GM19397 (cell line): ENCODE measurements around the gene SECISBP2.

Source experiments
- ATAC-seq: cut with Tn5 transposase; IDR thresholded peaks from one replicate; pipeline ENCODE4 v1.9.1; 2021; ENCODE audit warnings: mild to moderate bottlenecking, moderate library complexity; ENCODE audit not compliant: unreplicated experiment

SECISBP2 gene

GRCh38 chr9:89400403-89401116 lies 82.3 kb downstream of the SECISBP2 start:
- peak; percentile 68 for ATAC-seq

DNA sequence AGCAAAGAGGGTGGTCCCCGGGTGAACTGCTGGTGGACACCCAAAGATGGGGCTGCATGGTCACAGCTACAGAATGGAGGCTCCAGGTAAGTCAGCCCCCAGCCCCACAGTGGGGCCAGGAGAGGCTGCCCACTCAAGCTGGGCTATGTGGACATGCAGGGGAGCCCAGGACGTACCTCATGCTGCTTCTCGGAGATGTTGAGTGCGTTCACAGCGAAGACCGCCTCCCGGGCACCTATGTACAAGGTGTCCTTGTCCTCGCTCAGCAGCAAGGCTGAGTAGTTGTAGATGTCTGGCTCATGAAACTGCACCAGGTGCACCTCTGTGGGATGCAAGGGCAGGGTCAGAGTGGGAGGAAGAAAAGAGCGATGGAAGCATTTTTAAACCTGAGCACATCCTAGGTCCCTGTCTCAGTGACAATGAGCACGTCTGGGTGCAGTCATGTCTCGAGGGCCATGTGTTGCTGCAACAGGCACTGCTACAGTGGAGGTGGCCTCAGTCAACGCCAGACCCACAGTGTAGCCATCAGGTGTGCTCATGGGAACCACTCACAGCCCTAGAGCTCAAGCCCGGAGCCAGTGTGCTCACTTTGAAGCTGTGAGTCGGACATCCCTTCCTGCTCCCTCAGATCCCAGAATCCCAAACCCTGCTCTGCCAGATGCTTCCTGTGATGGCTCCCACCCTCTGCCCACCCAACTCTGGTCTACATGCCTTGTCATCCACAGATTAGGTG lies 84.6 kb downstream of the SECISBP2 start:
- no peak for ATAC-seq

DNA sequence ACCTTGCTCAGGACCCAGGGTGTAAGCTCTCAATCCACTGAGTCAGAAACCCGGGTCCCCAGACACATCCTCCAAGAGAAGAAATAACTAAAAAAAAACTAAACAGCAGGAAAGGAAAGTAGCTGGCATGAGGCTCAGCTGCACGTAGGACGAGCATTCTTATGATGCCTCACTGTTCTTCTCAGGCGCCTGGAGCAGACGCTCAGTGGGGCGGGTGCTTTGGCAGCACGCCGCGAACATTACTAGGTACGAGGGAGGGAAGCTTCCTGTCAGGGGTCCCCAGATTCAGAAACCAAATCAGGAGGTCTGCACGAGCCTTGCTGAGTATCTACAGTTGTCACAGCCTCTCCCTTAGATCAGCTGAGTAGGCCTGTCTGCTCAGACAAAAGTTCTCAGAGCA lies 85.8 kb downstream of the SECISBP2 start:
- ATAC-seq, result no peak

- ATAC-seq, result peak; percentile 46
Observed at GRCh38 chr9:89405826-89406225, 87.5 kb downstream of the SECISBP2 start.

GRCh38 chr9:89407070-89407469 lies 88.8 kb downstream of the SECISBP2 start:
- ATAC-seq, result no peak

- ATAC-seq, result no peak
Observed at GRCh38 chr9:89408628-89409101, 90.4 kb downstream of the SECISBP2 start.
